HG03442 (cell line): ENCODE results near the gene RAB2B.

Source experiments
- ATAC-seq: cut with Tn5 transposase; IDR thresholded peaks from one replicate; pipeline ENCODE4 v1.9.1; 2021; ENCODE audit warnings: mild to moderate bottlenecking, moderate library complexity; ENCODE audit not compliant: unreplicated experiment

Gene RAB2B

GRCh38 chr14:21476925-21477681, at the start of gene RAB2B, which contains the start of gene TOX4:
Gene RAB2B, minus strand, starts transcription at chr14:21476959. Its CDS starts 87 bp downstream, at chr14:21476872.
Gene TOX4, plus strand, starts transcription at chr14:21477195. Its CDS starts 84 bp downstream, at chr14:21477279.
- ATAC-seq, result peak; percentile 99

DNA sequence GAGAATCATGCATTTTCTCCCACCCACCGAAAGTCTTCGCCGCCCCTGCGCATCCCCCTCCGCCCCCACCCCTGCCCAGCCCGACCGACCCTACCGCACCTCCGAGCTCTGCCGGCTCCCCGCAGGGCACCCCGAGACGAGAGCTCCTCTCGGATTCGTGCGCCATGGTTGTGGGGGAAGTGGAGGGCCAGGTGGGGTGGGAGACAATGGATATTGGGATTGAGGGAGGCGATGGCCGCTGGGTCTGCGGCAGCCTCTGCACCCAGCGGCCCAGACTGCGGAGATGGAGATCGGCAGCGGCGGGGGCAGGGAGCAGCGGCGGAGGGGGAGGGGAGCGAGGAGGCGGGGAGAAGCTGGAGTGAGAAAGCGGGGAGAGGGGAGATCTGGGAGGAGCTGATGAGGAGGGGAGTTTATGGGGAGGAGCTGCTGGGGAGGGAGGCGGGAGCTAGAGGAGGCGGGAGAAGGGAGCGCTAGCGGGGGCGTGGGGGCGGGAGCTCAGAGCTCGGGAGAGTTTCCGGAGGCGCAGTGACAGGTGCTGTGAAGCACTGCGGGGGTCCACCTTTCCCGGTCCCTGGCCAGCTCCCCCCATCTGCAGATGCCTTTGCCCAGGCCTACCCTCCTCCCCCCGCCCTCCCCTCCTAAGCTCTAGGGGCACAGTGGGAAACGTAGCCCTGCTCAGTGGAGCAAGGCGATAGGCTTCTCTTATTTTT, 49.4 kb upstream of the RAB2B start, which contains the start of gene SALL2:
SALL2 (minus strand) TSS at position 385 of the 710 bp plus-strand sequence; CDS start at position 166, 219 bp downstream.
- no peak for ATAC-seq

DNA sequence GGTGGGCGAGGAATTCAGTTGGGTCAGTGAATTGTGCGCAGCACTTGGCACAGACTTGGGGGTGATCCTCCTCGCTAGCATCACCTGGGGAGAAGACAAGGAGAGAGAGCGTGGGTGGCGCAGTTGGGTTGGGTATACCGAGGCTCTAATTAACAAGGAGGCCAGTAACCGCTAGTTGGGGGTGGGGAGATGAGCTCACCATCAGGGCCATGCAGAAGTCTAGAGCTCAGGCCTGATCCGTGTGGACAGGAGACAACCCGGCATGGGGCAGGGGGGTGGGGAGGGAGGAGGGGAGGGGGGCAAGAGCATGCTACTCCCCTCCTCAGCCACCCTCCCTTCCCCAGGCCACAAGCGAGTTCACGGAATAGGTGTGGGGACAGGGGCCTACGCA, 48.8 kb upstream of the RAB2B start:
- no peak for ATAC-seq

GRCh38 chr14:21524575-21525490, 48.1 kb upstream of the RAB2B start:
- ATAC-seq, result no peak

DNA sequence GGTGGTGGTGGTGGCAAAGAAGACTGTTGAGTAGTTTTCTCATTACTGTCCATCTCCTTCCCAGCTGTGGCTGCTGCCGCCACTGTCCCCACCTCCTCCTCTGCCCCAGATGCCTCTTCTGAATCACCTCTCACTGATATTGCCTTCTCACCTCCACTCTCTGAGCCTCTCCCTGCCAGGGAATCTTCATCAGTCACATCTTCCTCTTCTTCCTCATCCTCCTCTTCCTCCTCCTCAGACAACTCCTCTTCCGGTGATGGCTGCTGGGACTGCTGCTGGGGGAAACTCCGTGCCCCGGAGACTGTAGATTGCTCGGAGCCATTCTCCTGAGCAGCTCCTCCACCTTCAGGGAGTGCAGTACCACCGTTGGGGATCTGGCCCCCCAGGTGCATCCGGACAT, 46.4 kb upstream of the RAB2B start:
- no peak for ATAC-seq

DNA sequence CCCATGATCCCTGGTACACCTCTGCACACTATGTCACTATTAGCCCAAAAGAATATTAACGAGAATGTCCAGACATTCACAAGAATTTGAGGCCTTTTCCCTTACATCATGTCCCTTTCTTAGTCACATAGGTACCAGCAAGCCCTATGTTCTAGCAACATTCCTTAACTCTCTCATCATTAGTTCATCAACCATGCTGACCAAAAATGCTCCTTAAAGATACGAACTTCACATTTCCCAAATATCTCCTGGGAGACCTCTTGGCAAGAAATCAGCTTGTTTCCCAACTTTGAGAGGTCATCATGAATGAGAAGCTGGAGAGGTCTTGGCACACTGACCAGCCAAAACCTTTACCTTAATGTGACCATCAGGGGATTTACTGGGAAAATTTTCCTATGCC, 44.7 kb upstream of the RAB2B start:
- no peak for ATAC-seq

DNA sequence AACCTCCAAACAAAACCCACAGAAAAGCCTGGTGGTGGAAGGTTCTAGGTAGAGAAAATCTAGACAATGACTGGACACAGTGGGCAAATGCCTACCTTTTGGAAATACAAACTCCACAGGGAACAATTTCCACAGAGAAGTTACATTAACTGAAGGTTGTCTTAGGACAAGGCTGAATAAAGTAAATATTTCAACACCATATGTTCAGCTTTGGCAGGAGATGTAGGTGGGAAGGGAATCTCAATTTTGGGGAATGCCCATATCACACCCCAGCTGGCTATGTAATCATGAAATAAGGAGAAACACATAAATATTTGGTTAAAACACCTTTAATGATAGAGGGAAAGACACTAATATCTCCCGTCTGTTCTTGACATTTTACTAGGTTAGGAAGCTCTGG, 44.0 kb upstream of the RAB2B start:
- no peak for ATAC-seq

DNA sequence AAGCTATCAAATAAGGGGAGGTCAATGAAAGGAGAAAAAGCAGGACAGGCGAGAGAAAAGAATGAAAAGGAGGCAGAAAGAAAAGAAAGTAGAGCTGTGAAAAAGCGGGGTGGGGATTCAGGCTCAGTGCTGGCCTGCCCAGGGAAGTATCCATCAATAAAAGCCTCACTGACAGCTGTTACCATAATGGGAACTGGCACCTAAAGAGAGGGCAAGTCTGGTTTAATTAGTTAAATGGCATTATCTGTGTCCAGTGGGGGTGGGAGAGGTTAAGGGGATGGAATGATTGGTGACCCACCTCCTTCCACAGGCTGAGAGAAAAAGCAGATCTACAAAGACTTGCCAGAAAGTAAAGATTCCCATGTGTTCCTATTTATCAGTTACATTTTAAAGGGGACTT, 42.0 kb upstream of the RAB2B start:
- no peak for ATAC-seq

GRCh38 chr14:21514341-21514740, 37.6 kb upstream of the RAB2B start:
- ATAC-seq, result no peak

GRCh38 chr14:21510735-21511657, 34.2 kb upstream of the RAB2B start, which contains the start of gene METTL3:
Gene METTL3, minus strand, starts transcription at chr14:21511340. Its CDS starts 117 bp downstream, at chr14:21511223.
- ATAC-seq, result peak; percentile 99

- ATAC-seq, result no peak
Observed at GRCh38 chr14:21509432-21510143, 32.8 kb upstream of the RAB2B start.

DNA sequence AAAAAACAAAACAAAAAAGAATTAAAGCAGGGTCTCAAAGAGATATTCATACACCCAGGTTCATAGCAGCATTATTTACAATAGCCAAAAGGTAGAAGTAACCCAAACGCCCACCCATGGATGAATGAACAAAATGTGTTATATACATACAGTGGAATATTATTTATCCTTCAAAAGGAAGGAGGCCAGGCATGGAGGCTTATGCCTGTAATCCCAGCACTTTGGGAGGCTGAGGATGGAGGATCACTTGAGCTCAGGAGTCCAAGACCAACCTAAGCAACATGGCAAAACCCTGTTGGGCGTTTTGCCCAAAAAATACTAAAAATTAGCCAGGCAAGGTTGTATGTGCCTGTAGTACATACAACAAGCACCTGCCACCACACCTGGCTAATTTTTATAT, 29.8 kb upstream of the RAB2B start:
- no peak for ATAC-seq

DNA sequence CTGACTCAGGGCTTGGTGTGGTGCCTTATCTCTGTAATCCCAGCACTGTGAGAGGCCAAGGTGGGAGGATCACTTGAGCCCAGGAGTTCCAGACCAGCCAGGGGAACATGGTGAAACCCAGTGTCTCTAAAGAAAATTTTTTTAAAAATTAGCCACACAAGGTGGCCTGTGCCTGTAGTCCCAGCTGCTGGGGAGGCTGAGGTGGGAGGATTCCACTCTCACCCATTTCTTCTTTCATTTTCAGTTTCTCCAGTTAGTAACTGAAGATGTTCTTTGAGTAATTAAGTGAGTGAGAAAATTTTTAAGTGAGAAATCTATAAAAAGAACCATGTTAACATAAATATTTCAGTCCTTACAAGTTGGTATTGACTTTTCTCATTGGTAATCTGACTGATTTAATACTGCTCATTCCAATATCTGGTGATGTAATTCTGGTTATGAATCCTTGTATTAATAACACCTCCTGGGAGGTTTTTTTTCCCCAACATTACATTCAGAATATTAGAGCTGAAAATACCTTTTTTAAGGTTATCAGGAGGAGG, 28.3 kb upstream of the RAB2B start:
- ATAC-seq, result peak; percentile 83

DNA sequence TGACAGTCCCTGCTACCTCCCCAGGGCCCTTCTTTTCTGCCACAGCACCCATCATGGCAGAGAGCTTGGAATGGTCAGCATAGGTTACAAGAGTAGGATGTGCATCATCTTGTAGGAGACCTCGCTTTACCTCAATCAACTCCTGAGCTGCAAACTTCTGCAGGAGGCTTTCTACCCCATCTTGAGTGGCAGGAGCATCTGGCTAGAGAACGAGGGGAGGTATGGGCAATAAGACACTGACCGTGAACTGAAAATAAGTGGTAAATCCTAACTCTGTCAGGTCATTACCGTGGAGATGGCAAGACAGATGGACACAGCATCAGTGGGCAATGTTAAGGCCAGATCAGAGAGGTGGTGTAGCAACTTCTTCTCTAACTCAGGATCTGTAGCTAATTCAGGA, 26.6 kb upstream of the RAB2B start:
- ATAC-seq, result no peak

DNA sequence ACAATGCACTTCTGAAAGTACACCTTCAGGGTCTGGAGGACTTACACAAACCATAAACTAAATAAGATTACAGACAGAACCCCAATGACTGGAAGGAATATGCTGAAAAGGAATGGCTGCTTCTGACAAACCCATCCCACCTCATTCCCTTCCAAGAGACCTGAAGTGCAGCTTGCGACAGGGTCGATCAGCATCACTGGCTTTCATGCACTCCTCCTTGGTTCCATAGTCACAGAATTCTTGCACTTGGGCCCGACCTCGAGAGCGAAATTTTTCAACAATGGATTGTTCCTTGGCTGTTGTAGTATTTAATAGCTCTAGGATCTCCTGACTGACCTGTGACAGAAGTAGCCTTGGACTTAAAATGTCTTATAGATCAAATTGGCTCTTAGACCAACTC, 24.8 kb upstream of the RAB2B start:
- ATAC-seq, result no peak

- ATAC-seq, result no peak
Observed at GRCh38 chr14:21498540-21499526, 22.1 kb upstream of the RAB2B start.

GRCh38 chr14:21496453-21496852, 19.7 kb upstream of the RAB2B start:
- ATAC-seq, result no peak
